ENCODE measurements around the gene MRNIP.

- no peak for TF ChIP-seq CTCF (optimal IDR thresholded peaks at IDR 0.05 in 1 of 3, IDR thresholded peaks at IDR 0.05 in 1 of 3, conservative IDR thresholded peaks at IDR 0.05 in 1 of 3; ENCODE audit: extremely low read depth in 1 of 3, insufficient read depth in 2 of 3, low read length in 3 of 3)
- TF ChIP-seq EZH2 (IDR thresholded peaks at IDR 0.05; ENCODE audit: low read length), result no peak
Measured at GRCh38 chr5:179864686-179865085, 6.1 kb upstream of the MRNIP start.
